CD4-positive, alpha-beta T cell treated with Interleukin-4 for 4 hours (primary cell): Measurements from ENCODE around the gene MEIOSIN.

Experiments
- DNase-seq: peaks from one replicate; pipeline ENCODE4 v3.0.0-alpha.2; 2020

MEIOSIN gene

DNA sequence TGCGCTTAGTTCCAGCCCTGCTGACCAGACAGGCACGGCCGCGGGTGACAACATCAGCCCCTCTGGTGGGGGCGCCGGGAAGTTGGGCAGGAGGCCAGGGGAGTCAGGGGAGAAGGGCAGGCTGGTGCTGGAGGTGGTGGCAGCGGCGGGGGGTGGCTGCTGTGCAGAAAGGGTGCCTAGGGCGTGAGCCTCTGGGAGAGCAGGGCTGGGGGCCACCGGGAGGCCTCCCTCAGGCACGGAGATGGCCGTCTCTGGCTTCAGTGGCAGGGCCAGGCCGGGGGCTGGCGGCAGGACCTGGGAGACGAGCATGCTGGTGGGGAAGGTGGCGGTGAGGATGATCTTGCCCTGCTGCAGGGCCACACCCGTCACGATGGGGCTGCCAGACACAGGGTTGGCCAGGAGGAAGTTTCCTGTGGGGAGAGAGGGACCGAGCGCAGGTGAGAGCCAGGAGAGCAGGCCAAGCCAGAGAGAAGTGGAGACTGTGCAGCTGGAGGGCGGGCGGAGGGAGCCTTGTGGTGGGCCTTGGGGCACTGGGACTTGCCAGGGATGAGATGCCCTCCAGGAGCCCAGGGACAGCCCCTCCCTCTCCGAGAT lies 32.6 kb downstream of the MEIOSIN start:
- no peak for DNase-seq

DNA sequence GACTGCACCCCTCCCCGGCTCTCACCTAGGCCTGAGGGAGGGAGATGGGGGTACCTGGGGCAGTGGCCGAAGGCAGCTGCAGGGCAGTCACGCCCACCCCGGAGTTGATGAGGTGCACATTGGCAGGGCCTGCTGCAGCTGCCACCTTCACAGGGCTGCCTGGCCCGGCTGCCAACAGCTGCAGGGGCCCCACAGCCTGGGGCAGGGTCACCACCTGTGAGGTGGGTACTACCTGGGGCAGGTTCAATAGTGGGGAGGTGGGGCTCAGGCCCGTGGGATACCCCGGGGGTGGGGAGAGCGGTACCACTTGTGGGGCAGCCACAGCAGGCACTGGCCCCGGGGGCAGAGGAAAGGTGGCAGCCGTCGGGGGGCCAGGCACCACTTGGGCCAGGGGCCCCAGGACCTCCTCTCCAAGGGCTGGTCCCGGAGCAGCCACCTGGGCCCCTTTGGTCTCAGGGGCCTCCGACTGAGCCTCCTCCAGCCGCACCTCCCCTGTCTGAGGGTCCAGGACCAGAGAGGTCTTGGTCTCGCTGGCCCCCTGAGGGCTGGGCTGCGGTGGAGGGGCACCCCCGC lies 33.1 kb downstream of the MEIOSIN start:
- DNase-seq, result no peak

DNA sequence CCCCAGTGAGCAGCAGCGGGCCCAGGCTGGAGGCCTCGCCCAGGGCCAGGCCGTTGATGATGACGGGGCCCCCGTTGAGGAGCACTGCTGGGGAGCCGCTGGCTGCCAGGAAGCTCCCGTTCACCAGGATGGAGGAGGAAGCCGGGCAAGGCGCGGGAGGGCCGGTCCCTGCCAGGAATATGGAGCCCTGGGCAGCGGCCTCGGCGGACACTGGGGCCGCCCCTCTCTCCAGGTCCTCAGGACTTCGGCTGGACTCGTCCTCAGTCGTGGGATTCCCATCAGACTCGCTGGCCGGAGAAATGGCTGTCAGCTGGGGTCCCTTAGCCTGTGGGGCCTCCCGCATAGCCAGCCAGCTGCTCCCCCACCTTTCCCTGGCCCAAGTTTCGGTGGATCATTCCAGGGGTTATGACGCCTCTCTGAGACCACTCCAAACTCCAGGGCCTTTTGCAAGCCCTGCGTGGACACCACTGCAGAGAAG lies 33.7 kb downstream of the MEIOSIN start:
- DNase-seq, result no peak

DNA sequence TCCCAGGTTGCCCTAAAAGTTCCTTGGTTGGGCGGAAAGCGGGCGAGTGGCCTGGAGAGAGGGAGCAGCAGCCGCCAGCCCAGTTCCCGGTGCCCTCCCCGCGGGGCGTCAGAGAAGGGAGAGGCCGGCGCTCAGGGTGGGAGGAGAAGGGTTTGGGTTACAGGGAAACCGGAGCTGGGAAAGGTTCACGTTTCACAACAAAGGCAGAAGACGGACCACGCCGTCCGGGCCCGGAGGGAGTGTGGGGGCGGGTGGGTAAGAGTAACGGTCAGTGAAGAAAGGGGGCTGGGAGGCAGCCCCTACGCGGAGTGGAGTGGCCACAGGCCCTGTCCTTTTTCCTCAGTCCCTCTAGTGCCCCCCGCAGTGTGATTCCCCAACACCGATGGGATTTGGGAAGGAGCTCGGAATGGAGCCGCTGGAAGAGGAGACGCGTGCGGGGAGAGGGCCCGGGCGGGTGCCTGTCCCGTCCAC lies 34.2 kb downstream of the MEIOSIN start:
- no peak for DNase-seq

DNA sequence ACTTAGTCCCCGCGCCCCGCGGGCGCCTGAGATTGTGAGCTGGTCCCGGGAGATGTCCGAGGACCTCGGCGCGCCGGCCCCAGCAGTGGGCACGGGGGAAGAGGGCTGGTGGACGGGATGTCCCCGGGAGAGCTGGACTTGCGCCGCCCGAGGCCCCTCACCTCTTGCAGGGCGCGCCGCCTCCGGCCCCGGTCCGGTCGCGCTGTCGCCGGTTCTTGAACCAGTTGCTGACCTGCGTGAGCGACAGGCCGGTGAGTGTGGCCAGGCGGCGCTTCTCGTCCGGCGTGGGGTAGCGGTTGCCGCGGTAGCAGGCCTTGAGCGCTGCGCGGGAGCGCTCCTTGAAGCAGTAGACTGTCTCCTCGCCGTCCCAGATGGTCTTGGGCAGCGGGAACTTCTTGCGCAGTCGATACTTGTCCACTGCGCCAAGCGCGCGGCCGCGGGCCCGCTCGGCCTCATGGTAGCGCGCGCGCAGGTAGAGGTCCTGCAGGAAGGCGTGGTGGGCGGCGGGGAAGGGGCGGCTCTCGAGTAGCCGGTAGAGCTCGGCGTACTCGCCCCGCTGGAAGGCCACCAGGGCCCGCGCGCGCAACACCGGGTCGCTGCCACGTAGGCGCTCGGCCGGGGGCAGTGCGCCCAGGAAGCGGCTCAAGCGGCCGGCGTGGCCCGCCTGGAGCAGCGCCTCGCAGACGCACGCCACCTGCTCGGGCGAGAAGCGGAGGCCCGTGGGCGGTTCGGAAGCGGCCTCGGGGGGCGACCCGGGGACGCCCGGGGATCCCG lies 34.8 kb downstream of the MEIOSIN start:
- DNase-seq, result no peak

DNA sequence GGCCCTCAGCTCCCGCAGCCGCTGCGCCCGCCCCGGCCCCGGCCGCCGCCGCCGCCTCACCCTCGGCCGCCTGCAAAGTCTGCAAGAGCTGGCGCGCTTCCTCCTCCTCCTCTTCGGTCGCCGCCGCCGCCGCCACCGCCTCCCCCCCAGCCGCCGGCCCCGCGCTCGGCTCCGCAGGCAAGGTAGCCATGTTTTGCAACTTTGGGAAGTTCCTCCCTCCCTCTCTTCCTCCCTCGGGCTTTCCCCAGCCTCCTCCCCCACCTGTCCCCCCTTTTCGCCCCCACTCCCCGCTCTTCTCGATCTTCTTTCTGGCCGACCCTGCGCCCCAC lies 35.4 kb downstream of the MEIOSIN start:
- peak; percentile 20 for DNase-seq

DNA sequence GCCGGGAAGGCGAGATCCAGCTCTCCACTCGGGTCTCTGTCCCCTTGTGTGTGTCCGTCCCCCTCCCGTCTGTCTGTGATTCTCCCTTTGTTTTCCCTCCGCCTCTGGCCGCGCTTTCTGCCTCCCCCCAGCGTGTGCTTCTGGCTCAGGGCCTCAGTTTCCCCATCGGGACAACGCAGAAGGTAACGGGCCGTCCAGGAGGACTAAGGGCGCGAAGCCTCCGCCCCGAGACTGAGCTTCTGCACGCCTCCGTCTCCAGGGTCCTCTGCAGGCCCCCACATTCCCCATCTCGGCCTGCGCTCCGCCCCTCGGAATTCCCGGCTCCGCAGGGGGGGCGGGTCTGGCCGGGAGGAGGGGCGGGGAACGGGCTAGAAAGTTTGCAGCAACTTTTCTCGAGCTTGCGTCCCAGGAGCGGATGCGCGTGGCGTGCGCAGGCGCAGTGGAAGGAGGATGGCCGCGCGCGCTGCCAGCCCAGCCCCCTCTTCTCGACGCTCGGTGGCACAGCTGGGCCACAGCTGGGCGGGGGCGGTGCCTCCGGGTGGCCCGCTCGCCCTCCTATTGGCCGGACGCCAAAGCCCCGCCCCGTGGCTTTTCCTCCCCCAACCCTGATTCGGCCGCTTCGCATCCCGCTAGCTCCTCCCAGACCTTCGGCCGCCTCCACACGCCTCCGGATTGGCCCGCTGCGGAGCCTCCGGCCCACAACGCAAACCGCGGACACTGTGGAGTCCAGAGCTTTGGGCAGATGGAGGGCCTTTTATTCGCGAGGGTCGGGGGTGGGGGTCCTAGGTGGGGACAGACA lies 35.9 kb downstream of the MEIOSIN start, which contains the start of gene SIX5:
TSS of gene SIX5 (minus strand) at position 269 of the 799 bp plus-strand sequence. CDS start 408 bp downstream, outside the sequence.
- DNase-seq, result peak; percentile 94

DNA sequence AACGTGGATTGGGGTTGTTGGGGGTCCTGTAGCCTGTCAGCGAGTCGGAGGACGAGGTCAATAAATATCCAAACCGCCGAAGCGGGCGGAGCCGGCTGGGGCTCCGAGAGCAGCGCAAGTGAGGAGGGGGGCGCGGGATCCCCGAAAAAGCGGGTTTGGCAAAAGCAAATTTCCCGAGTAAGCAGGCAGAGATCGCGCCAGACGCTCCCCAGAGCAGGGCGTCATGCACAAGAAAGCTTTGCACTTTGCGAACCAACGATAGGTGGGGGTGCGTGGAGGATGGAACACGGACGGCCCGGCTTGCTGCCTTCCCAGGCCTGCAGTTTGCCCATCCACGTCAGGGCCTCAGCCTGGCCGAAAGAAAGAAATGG lies 36.6 kb downstream of the MEIOSIN start:
- no peak for DNase-seq

DNA sequence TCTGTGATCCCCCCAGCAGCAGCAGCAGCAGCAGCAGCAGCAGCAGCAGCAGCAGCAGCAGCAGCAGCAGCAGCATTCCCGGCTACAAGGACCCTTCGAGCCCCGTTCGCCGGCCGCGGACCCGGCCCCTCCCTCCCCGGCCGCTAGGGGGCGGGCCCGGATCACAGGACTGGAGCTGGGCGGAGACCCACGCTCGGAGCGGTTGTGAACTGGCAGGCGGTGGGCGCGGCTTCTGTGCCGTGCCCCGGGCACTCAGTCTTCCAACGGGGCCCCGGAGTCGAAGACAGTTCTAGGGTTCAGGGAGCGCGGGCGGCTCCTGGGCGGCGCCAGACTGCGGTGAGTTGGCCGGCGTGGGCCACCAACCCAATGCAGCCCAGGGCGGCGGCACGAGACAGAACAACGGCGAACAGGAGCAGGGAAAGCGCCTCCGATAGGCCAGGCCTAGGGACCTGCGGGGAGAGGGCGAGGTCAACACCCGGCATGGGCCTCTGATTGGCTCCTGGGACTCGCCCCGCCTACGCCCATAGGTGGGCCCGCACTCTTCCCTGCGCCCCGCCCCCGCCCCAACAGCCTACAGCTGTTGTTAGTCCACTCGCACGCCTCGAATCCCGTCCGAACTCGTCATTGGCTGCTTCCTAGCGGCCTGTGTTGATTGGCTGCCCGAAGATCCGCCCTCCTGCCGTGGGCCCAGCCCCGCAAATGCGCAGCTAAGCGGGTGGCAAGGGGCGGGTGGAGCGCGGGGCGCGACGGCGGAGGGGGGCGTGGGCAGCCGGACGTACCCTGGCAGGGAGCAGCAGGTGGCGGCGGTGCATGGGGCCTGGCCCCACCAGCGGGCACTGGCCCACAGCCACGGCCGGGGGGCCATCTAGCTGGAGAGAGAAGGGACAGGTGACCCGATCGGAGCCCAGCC lies 37.2 kb downstream of the MEIOSIN start:
- DNase-seq, result peak; percentile 88

DNA sequence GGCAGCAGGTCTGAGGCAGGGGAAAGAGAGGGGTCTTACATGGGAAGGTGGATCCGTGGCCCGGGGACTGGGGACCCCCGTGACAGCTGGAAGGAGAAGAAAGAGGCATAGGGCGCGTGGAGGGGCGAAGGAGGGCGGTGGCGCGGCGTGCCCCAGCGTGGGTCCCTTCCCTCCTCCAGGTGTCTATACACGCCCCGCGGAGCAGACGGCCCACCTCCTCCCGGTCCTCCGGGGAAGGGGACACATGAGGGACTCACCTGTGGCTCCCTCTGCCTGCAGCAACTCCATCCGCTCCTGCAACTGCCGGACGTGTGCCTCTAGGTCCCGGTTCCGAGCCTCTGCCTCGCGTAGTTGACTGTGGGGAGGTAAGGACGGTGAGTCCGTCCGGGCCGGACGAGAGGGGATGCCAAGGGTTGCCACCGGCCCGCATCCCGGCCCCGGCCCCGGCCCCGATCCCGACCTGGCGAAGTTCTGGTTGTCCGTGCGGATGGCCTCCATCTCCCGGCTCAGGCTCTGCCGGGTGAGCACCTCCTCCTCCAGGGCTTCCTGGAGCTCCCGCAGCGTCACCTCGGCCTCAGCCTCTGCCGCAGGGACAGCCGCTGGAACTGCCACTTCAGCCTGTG lies 38.2 kb downstream of the MEIOSIN start:
- DNase-seq, result no peak

DNA sequence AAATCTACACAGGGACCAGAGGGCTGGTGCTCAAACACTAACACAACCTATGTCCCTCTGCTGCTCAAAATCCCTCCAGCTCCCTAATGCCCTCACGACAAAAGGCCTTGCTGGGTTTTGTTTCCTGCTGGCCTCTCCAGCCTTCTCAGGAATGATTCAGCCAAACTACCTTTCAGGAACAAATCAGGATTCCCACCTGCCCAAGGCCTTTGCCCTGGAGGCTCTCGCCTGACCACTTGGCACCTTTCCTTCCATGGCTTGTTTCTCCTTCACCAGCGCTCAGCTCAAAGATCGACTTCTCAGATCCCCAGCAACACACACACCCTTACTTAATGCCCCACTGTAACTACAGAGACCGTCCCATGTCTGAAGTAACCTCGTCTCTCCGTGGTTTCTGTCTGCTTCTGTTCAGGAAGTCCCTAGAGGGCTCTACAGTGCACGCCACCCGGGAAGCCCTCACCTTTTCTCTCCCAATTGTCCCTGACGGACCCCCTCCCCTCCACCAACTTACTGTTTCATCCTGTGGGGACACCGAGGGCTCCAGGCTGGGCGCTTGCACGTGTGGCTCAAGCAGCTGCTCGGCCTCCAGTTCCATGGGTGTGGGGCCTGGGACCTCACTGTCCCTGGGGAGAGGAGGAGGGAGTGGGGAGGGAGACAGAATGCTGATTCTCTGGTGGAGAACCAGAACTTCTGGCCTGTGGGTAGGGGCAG lies 39.0 kb downstream of the MEIOSIN start:
- no peak for DNase-seq

DNA sequence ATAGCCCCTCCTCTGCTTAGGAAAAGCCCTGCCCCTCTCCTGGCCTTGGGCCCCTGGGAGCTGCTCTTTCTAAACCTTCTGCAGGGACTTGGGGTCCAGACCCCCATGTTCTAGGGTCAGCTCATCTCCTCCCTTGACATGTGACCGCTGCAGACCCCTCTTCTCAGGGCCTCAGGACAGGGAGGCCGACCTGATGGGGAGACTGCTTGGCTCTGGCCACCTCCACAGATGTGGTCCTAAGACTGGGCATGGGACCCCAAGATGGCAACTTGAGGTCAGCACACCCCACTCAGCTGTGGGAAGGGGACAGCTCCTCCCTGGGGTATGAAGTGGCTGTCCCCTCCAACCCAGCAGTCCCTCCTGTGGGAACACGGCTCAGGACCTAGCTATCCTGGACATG lies 39.7 kb downstream of the MEIOSIN start:
- DNase-seq, result no peak

DNA sequence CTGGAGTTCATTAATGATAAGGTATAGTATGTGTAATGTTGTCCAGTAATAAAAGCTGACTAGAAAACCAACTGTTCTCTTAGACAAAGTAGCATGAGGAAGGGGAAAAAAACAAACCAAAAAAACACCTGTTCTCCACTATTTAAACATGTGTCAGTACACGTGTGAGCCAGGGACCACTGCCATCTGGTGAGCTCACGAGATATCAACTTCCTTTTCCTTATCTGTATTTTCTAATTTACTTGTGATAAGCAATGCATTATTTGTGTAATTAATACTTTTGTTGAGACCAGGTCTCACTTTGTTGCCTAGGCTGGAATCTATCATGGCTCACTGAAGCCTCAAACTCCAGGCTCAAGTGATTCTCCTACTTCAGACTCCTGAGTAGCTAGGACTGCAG lies 40.1 kb downstream of the MEIOSIN start:
- no peak for DNase-seq

DNA sequence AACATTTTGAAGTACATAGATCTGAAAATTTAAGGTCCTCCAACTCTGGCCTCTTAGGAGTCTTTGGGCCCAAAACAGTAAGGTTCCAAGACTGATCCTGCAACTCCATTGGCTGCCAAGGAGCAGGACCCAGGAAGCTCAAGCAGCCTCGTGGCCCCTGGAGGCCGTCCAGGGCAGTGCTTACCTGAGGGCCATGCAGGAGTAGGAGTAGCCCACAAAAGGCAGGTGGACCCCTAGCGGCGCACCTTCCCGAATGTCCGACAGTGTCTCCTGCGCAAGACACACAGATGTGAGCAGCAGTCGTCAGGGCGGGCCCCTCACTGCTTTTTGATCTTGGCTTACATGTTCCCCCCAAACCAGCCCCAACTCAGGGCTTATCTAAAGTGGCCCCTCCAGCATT lies 41.5 kb downstream of the MEIOSIN start:
- no peak for DNase-seq

DNA sequence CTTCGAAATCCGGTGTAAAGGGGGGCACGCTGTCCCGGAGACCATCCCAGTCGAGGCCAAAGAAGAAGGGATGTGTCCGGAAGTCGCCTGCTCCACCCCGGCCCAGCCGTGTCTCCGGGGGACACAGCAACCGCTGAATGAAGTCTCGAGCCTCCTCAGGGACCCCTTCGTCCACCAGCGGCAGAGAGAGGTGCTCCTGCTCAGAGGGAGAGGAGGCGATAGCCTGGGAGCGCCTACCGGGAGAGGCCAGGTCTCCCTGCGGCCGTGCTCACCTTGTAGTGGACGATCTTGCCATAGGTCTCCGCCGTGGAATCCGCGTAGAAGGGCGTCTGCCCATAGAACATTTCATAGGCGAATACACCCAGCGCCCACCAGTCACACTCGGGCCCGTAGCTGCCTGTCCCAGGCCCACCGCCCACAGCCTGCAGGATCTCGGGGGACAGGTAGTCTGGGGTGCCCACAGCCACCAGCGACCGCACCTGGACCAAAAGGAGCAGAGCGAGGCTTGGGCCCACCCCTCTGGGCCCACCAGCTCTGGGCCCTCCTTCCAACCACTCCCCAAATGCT lies 44.2 kb downstream of the MEIOSIN start:
- no peak for DNase-seq

DNA sequence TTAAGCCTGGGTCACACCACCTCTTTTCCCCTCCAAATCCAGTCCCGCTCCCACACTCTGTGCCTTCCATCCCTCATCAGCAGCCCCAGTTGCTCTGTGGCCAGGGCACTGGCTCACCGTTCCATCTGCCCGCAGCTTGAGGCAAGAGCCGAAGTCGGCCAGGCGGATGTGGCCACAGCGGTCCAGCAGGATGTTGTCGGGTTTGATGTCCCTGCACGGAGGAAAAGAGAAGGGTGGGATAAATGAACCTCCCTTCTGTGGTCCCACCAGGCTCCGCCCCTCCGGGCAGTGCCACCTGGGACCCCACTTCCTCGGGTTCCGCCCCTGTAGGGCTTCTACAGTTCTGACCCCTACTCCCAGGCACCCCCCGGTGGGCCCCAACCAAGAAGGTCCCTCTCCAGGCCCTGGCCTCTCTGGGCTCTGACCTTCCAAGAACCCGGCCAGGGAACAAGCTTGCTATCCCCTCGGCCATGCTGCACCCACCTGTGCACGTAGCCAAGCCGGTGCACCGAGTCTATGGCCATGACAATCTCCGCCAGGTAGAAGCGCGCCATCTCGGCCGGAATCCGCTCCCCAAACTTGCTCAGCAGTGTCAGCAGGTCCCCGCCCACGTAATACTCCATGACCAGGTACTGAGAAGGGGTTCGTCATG lies 44.9 kb downstream of the MEIOSIN start:
- DNase-seq, result no peak

DNA sequence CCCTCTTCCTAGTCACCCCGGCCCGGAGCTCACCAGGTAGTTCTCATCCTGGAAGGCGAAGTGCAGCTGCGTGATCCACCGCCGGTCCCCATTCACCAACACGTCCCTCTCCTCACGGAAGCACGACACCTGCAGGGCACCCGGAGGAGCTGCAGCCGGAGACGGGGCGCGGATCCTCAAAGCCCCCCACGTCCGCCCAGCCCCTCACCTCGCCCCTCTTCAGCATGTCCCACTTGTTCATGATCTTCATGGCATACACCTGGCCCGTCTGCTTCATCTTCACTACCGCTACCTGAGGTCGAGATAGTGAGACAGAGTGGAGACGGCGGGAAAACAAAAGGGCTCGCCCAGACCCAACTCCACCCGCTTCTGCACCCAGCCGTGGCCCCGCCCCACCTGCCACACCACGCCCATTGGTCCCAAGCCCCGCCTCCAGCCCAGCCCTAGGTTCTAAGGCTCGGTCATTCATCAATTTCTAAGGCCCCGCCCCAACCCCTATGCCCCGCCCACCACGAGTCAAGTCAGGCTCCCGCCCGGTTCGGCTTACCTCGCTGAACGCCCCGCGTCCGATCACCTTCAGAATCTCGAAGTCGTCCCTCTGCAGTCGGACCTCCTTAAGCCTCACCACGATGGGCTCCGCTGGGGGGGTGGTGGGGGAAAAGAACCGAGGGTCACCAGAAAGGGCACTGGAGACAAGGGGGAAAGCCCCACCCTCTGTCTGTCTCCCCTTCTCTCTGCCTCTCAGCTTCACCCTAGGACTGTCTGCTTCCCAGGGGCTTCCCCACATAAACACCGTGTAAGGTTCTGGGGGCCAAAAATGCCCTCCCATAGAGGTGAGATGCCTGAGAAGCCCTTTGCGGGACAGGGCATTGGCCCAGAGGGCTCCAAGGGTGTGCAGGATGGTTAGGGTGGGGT lies 46.2 kb downstream of the MEIOSIN start:
- peak; percentile 80 for DNase-seq

DNA sequence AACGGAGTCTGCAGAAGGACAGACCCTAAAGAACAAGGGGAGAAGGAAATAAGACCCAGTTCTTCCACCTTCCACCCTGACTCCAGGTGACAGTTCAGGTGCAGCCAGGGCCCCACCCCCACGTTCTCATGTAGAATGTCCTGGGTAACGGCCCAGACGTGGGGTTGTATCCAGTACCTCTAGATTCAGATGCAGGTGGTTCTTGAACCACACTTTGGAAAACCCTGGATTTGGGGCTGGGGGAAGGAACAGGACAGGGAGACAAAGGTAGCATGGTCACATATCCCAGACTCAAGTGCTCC lies 46.9 kb downstream of the MEIOSIN start:
- DNase-seq, result no peak
